DND-41 (cell line): ENCODE data around the gene SGPL1.

Experiments
- ATAC-seq: fragments of 200-7000 bp; cut with Tn5 transposase; 3 replicates; pipeline ENCODE4 v1.9.1; 2021; ENCODE audit warnings: low read depth; ENCODE audit not compliant: insufficient read depth
- DNase-seq: peaks from one replicate; pipeline ENCODE4 v3.0.0-alpha.2; 2020
- H2AFZ ChIP-seq: 2 replicates; pipeline ENCODE4 v1.6.0; 2012; ENCODE audit warnings: low read depth, low read length
- H3K27ac ChIP-seq: 2 replicates; pipeline ENCODE4 v1.5.1; 2012; ENCODE audit warnings: low read length, inconsistent platforms
- H3K27me3 ChIP-seq: fragments of 200-600 bp; sonication (generic); 2 replicates; pipeline ENCODE4 v1.6.0; 2012; ENCODE audit warnings: low read length, mild to moderate bottlenecking, inconsistent platforms; ENCODE audit not compliant: insufficient read depth, poor library complexity
- H3K36me3 ChIP-seq: 2 replicates; pipeline ENCODE4 v1.5.1; 2012; ENCODE audit warnings: low read length, inconsistent platforms; ENCODE audit not compliant: insufficient read depth
- H3K4me1 ChIP-seq: 2 replicates; pipeline ENCODE4 v1.5.1; 2012; ENCODE audit warnings: mild to moderate bottlenecking, low read length; ENCODE audit not compliant: insufficient read depth
- H3K4me2 ChIP-seq: 2 replicates; pipeline ENCODE4 v1.6.0; 2012; ENCODE audit warnings: mild to moderate bottlenecking, moderate library complexity, low read length, inconsistent platforms; ENCODE audit not compliant: insufficient read depth
- H3K4me3 ChIP-seq, 2 experiments: fragments of 200-600 bp in 1 of 2; shearing (Covaris generic) in 1 of 2; 2 replicates each; pipeline ENCODE4 v1.5.1; 2012 to 2016; ENCODE audit warnings: inconsistent platforms in 2 of 2, low read length in 2 of 2, mild to moderate bottlenecking in 2 of 2, low read depth in 1 of 2, moderate library complexity in 1 of 2
- H3K79me2 ChIP-seq: 2 replicates; pipeline ENCODE4 v1.6.0; 2012; ENCODE audit warnings: low read length, inconsistent platforms; ENCODE audit not compliant: insufficient read depth
- H3K9ac ChIP-seq: 2 replicates; pipeline ENCODE4 v1.6.0; 2012; ENCODE audit warnings: low read depth, mild to moderate bottlenecking, inconsistent platforms, low read length, moderate library complexity
- H3K9me3 ChIP-seq: 2 replicates; pipeline ENCODE4 v1.5.1; 2012; ENCODE audit warnings: low read length, moderate library complexity, mild to moderate bottlenecking, inconsistent platforms; ENCODE audit not compliant: insufficient read depth, severe bottlenecking
- H4K20me1 ChIP-seq: 2 replicates; pipeline ENCODE4 v1.6.0; 2012; ENCODE audit warnings: low read length; ENCODE audit not compliant: insufficient read depth
- CTCF ChIP-seq: IDR thresholded peaks from 2 replicates; pipeline ENCODE4 v1.5.1; 2012; ENCODE audit warnings: borderline replicate concordance, low read length, moderate library complexity, mild to moderate bottlenecking; ENCODE audit not compliant: poor library complexity, severe bottlenecking; ENCODE audit errors: extremely low read depth
- EZH2 ChIP-seq: IDR thresholded peaks from 3 replicates; pipeline ENCODE4 v1.6.1; 2012; ENCODE audit warnings: borderline replicate concordance, low read depth, mild to moderate bottlenecking, moderate library complexity, low read length, inconsistent platforms; ENCODE audit not compliant: severe bottlenecking

SGPL1 gene

GRCh38 chr10:70805619-70806215 is 10.0 kb upstream of the SGPL1 start:
- Histone ChIP-seq H3K79me2 (no peaks in the 10 kb centered on the region), H3K4me1 (no peaks in the 10 kb centered on the region), H3K9ac (no peak overlapping the region), H3K27ac (no peak overlapping the region), H4K20me1 (no peaks in the 10 kb centered on the region), H3K4me2 (no peak overlapping the region), H3K27me3 (no peaks in the 10 kb centered on the region), H3K4me3 (no peak overlapping the region), H3K36me3 (no peaks in the 10 kb centered on the region), H2AFZ (no peak overlapping the region), H3K9me3 (no peaks in the 10 kb centered on the region)
- DNase-seq (no peak), ATAC-seq (no peak)
- no peak for TF ChIP-seq CTCF
- no peak for TF ChIP-seq EZH2

GRCh38 chr10:70806841-70807240 is 8.9 kb upstream of the SGPL1 start:
- Histone ChIP-seq H3K79me2 (no peaks in the 10 kb centered on the region), H3K9me3 (no peaks in the 10 kb centered on the region), H3K4me3 (no peak overlapping the region), H3K4me2 (no peak overlapping the region), H3K27ac (no peak overlapping the region), H3K4me1 (no peaks in the 10 kb centered on the region), H2AFZ (no peak overlapping the region), H3K36me3 (no peaks in the 10 kb centered on the region), H3K9ac (no peak overlapping the region), H3K27me3 (no peaks in the 10 kb centered on the region), H4K20me1 (no peaks in the 10 kb centered on the region)
- DNase-seq (no peak), ATAC-seq (no peak)
- TF ChIP-seq EZH2 (no peak), CTCF (no peak)

- DNase-seq, result no peak
- Histone ChIP-seq H3K36me3 (no peaks in the 10 kb centered on the region), H3K27me3 (no peaks in the 10 kb centered on the region), H3K4me2 (no peak overlapping the region), H2AFZ (no peak overlapping the region), H4K20me1 (no peaks in the 10 kb centered on the region), H3K9me3 (no peaks in the 10 kb centered on the region), H3K4me3 (no peak overlapping the region), H3K27ac (no peak overlapping the region), H3K79me2 (no peaks in the 10 kb centered on the region), H3K9ac (no peak overlapping the region), H3K4me1 (no peaks in the 10 kb centered on the region)
- TF ChIP-seq EZH2 (no peak), CTCF (no peak)
- no peak for ATAC-seq
These were observed 8.2 kb upstream of the SGPL1 start for GRCh38 chr10:70807556-70807955.
